ENCODE data around the gene KCNMA1.

DNA sequence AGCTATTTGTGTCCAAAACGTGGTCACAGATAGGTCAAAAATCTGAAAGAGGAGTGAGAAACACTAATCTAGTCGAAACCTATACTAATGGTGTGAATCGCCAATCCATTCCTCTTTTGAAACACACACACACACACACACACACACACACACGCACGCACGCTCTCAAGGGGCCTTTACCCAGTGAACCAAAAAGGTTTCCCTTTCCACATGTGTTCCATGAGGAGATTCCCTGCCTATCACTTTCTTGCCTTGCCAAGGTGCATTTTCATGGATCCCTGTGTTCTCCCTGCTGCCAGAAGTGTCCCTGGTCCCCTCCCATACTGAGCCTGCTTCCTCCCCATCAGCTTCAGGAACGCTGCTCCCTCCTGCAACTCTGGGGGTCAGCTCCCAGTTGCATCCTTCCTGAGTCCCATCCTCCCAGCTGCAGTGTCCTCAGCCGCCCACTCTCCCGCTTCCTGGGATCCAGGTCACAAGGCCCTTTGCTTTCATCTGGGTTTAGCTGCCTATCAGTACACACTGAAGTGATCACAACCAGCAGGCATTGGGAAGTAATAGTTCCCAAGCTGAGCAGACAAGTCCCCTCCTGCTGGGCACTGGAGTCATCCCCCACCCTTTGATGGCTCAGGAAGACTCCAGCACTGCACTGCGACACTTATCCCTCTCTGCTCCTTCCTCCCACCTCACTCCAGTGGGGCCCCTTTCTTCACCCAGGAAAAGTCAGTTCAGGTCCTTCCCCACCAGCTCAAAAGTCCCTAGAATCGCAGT is 49.2 kb upstream of the KCNMA1 start:
- TF ChIP-seq POLR2A (IDR thresholded peaks at IDR 0.05): no peak
- TF ChIP-seq, protein P1, sequence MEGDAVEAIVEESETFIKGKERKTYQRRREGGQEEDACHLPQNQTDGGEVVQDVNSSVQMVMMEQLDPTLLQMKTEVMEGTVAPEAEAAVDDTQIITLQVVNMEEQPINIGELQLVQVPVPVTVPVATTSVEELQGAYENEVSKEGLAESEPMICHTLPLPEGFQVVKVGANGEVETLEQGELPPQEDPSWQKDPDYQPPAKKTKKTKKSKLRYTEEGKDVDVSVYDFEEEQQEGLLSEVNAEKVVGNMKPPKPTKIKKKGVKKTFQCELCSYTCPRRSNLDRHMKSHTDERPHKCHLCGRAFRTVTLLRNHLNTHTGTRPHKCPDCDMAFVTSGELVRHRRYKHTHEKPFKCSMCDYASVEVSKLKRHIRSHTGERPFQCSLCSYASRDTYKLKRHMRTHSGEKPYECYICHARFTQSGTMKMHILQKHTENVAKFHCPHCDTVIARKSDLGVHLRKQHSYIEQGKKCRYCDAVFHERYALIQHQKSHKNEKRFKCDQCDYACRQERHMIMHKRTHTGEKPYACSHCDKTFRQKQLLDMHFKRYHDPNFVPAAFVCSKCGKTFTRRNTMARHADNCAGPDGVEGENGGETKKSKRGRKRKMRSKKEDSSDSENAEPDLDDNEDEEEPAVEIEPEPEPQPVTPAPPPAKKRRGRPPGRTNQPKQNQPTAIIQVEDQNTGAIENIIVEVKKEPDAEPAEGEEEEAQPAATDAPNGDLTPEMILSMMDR (IDR thresholded peaks at IDR 0.05 in 4 of 5, conservative IDR thresholded peaks at IDR 0.05 in 1 of 5): no peak
